GM19025 (cell line): ENCODE results near the gene RGS13.
A peak's percentile ranks its signal among the peaks of the same experiment; 100 is the strongest.

ENCODE experiments used
- ATAC-seq: cut with Tn5 transposase; IDR thresholded peaks from one replicate; pipeline ENCODE4 v1.9.1; 2021; ENCODE audit warnings: mild to moderate bottlenecking, low read depth, moderate library complexity; ENCODE audit not compliant: unreplicated experiment

The RGS13 gene, protein sequence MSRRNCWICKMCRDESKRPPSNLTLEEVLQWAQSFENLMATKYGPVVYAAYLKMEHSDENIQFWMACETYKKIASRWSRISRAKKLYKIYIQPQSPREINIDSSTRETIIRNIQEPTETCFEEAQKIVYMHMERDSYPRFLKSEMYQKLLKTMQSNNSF

DNA sequence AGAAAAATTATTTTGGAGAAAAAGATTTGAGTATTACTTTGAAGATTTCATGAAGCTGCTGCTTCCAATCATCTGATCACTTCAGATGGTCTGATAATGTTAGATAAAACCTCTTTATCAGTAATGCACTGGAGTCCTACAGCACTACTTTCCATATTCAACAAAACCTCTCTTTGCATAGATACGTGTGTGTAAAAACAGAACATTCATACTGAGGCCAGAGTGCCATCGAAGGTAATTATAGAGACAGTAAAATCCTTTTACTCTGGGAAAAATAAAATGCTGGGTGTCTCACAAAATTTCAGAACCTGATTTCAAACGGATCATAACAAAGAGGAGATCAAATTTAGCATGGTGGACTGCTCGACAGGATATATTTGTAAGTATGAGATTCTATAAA is at the start of gene RGS13:
Gene RGS13, plus strand, starts transcription at position 209 of the 400 bp plus-strand sequence. CDS start 8,188 bp downstream, outside the sequence.
- ATAC-seq: no peak

DNA sequence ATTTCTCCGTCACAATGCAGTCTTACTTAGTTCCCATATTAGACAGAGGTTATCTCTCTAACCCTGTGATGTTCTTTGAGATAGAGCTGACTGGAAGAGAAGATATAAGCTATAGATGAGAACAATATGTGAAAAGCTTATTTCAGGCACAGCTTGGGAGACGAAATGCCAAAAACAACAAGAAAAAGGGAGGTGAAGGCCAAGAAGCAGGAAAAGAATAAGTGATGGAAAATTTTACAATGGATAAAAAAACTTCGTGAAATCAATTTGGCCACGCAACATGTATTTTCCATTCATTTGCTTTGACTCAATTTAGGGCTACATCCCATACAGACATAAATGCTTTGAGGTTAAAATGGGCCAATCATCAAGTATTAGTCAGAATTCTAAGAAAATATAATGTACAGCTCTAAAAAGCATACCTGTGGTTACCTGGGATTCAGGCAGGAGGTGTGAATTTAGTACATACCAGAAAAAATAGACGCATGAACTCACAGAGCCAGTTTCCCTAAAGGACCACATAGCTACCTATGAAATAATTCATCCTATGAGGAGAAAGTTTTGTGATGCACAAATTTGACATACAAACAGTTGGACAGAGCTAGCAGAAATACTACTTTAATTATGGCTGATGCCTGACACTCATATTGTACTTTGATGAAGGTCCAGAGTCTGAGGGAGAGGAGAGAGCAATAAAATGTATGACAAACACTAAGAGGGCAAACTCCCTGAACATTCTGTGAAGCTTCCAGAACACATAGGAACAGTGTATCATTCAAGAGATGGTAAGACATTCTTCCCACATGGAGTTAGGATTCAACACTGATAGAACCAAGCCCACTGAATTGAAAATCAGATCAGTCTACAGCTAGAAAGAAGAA is 48.3 kb upstream of the RGS13 start:
- no peak for ATAC-seq

DNA sequence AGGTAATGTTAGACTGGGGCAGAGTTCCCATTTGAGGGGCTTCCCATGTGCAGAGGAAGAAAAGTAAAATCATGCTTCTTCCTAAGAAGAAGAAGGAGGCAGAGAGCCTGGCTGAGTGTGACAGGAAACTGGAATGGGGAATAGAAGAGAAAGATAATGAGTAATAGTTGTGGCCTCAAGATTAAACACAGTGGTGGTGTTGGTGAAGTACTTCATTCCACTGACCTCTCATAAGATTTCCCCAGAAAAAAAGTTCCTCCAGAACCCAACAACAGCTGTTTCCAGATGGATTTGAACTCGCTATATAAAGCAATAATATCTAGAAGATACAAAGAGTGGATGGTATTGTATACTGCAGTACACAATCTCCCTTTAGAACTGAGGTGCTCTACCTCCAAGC is 47.4 kb upstream of the RGS13 start:
- ATAC-seq: no peak

DNA sequence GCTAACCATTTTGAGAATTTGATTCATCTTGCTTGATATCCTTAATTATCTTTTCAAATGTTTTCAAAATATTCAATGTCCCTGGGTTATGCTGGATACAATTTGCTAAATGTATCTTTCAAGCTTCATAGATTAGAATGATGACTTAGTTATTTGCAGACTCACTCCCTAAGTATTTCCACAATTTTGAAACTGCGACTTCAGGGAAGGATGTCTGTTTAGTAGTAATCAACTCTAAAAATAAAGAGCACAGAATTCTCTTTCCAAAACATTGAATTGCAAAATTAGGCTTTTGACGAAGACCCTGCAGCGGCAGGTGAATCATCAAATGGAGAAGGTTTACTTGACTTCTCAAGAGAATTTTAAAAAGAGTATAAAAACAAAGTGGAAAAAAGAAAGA is 46.1 kb upstream of the RGS13 start:
- ATAC-seq: no peak

DNA sequence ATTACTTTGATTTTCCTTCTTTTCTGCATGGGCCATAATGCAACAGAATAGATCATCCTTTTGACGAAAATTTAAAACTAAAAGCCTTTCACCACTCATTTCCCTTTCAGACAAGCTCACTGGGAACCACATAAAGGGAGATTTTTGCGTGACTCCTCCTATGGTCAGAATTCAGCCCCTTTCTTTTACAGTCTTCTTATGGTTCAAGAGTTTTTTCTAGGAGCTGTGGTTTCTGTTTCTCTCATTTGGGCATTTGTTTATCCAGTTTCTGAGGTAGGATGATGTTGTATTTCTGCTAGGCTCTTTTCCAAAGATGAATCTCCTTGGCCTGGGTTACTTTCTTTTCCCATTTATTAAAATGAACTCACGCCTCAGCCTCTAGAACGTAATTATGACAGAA is 43.4 kb upstream of the RGS13 start:
- ATAC-seq: no peak

DNA sequence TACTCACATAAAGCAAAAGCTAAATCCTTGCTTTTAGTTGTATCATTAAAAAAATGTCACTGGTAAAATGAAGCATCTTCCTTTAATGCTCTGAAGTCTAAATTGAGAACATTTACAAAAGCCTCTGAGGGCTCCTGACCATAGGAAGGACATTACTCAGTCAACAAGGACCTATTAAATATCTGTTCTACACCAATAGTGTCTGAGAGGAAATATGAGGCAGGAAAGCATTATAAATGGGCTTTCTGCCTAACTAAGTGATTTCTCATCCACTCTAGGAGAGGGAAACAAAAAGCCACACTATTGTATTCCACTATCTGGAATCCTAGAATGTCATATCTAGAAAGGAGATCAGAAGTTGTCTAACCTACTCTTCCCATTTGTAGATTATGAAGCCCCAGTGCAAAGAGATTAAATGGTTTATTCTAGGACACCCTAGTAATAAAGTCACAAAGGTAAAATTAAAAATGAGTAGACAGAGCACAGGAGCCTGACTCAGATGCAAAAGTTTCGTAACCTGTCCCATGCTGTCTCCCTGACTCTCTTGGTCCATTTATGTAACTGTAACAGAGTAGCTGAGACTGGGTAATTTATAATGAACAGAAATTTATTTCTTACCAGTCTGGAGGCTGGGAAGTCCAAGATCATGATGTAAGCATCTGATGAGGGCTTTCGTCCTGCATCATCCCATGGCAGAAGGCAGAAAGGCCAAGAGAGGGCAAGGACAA is 42.8 kb upstream of the RGS13 start:
- ATAC-seq: no peak

DNA sequence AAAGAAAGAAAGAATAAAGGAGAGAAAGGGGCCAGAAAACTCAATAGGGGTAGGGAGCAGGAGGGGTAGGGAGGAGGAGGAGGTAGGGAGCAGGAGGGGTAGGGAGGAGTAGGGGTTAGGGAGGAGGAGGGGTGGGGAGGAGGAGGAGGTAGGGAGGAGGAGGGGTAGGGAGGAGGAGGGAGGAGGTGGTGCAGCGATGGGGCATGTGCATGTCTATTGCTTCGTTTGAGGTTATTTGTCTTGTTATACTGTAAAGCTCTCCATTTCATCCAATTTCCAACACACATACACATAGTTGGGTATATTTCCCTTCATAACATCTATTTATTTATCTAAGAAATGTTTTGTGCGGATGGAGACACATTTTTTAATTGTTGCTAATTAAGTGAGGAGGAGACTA is 40.6 kb upstream of the RGS13 start:
- no peak for ATAC-seq

DNA sequence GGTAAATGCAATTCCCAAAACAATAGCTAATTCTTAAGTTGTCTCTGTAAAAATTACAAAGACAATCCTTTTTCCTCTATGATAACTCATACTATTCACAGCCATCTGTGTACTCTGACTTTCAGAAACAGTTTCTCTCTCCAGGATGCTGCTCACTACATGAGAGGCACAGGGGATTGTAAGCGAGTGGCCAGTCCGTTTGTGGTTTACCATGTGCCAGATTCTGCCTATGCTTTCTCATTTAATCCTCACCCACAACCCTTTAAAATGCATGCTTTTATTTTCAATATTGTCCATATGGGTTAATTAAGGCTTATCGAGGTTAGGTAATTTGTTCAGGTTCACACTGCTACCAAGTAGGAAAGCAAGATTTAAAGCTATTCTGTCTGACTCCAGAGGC is 37.4 kb upstream of the RGS13 start:
- peak; percentile 34 for ATAC-seq

DNA sequence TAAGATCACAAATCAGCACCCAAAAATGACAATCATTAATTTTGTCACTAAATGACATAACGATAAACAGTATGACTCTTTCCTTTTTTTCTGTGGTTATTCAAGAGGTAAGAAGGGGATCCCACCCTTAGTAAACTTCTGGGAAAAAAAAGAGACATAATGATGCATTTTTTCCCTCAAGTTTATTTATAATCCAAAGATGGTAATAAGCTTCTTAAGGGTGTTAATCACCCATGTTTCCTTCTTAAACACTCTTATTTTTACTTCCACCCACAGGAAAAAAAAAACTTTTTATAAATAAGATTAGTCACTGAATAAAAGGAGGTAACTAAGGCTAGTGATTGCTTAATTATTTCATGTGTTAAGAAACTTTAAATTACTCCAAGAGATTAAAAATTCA is 35.7 kb upstream of the RGS13 start:
- ATAC-seq: no peak

DNA sequence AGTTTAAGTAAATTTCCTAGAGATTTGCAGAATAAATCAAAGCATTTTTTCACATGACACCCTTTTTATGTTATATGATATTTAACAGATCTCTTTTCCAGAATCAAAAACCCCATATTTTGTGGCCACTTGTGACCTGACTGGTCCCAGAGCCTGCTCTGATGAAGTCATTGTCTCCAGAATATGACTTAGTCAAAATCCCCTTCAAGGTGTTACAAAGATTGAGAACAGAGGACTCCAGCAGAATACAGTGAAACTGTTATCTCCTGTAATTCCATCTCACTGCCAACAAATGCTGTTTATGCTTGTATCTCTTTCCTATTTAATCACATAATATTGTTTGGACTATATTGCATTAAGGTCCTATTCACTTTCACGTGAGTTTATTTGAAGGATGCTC is 34.8 kb upstream of the RGS13 start:
- ATAC-seq: peak; percentile 43

DNA sequence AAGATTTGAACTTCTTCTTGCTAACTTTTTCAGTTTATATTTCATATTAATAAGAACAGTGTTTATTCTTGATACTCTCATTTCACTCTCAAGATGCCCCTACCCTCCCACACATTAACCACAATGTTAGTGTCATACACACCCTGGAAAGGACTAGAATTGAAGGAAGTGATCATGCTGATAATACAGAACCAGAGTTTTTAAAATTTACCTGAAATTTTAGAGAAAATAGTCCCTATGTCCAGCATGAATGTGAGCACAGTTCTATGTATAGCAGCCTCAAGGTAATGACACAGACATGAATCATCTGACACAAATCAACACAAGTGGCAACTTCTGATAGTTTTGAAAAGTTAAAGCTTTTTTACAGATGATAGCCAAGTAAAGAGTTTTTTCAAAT is 34.4 kb upstream of the RGS13 start:
- ATAC-seq: peak; percentile 34

DNA sequence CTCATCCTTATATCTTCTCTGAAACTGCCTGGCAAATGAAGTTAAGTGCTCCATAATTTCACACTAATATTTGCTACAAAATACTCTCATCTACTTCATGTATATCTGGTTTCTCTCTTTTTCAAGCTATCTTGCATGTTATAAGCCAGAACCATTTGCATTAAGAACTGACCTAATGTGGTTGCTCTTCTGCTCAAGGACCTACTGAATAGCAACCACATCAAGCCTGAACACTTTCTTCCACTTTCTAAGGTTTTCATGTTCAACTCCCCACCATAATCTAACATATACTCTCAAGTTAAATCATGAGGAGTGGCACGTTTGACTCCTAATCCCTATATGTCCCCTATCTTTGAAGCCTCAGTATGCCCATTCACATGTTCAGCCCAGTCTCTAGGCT is 33.2 kb upstream of the RGS13 start:
- no peak for ATAC-seq

DNA sequence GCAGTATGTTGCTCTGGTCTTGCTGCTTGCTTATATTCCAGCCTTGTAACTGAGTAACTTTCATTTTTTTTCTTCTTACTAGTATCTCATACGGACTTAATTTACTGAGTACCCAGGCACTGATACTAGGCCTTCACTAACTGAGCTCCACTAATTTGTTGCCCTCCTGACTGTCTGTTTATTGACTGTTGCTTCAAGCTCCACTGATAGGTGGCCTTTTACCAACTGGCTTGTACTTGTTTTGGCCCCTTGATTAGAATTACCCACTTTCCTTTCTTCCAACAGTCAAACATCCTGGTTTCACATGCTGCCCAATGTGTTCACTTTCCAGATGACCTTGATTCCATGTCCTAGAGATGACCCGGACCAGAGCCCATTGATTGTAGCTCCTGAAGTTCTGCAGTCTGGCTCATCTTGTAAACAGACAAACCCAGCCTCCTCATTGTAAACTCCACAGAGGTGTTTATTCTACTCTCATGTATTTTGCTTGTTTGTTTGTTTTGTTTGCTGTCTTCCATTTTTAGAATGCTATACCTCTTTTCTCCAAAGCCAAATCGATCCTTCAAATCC is 32.6 kb upstream of the RGS13 start:
- ATAC-seq: no peak

DNA sequence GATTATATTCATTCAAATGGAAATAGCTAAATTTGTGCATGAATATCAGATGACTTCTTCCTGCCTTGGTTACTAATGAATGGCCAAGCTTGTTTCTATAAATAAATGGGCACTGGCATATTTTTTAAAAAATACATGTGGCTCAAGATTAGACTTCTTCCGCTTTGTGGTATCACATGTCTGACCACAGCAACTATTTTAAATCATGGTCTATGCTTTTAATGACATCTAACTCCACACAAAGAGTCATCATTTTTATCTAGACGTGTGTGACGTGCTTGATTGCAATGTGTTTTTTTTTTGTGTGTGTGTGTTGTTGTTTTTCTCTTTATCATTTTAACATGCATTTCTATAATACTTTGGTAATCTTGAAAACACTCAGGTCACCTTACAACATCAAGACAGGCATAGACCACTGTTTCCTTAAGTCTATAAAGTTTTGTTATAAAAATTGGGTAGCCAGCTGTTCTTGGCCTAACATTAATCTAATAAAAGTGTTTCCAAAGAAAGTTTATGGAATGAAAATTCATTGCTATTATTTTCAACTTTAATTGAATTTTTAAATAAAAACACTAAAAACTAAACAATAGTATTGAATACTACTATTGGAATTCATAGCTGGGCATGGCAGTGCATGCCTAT is 30.8 kb upstream of the RGS13 start:
- no peak for ATAC-seq

DNA sequence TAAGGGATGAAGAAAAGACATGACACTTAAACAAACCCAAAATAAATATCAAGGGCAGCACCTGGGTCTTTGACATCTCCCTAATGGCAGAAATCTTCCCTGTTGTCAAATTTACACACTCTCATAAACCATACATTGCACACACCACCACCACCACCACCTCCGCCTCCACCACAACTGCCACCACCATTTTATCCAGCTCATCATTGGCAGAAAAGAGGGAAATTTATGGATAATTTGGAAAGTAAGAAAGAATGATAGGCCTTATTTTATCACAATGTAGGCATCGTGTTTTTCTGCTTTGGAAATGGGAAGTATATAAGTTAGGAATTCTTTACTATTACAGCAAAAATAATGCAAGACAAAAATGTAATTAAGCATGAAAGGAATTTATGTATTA is 27.3 kb upstream of the RGS13 start:
- no peak for ATAC-seq

DNA sequence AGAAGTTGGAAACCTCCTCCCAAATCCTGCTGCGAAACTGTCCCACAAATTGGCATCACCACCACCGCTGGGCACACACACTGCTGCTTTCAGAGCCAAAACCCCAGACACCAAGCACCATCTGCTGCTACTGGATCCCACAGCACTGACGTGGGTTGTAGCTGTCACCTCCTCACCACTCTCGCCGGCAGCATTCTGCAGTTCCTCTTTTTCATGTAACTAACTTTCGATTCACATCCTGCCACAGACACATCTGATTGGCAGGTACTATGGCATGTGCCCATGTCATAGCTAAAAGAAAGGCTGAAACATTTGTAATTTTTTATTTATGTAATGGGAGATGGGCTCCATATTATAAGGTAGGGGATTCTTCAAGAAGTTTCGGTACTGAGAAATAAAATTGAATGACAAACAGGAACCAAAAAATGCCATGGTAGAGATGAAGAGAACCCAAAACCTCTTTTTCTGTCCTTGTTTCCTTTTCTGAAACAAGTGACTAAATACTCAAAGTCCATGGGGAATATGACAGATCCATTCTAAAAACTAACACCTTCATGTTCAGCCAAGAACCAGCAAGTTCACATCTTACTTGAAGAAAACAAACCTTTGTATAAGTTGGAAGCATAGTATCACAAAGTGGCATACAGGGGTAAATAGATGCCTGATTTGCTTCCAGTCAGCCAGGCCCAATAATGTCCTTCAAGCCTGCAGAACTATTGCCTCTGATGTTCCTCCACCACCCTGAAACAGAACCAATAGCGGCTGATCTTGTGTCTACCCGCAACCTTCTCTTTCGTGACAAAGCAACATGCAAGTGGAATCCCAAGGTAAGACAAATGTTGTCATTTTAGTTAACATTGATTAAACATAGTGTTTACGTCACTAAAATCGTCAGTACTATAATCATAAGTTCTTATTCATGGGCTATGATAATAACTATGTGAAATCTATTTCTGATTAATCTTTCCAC is 26.6 kb upstream of the RGS13 start:
- ATAC-seq: peak; percentile 97

DNA sequence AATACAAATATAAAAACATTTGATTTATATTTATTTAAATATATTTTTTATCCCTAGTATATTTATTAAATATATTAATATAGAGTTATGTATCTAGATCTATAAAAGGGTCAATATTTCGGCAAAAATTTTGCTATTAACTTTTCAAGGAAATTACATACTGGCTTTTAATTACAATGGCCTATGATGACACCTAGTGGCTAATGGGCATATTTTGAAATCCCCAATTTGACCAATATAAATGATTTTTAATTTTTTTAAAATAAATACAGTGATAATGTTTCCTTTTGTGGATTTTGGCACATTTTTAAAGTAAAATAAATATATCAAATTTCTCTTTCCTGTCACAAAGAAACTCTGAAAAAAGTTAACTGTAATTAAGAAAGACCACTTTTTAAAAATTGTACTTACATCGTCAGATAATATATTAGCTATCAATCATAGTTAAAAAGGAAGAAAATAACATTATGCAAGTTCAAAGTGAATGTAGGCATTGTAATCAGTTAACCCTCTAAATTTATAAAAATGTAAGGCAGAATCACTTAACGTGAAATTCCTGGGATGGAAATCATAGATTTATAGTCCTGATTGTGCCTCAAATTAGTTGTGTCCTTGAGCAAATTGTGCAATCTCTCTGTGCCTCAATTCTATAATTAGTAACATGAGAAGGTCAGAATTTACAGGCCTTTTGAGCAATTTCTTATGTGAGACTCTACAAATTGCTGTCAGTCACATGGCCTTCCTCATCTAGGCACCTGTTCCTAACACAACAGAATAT is 25.6 kb upstream of the RGS13 start:
- no peak for ATAC-seq

DNA sequence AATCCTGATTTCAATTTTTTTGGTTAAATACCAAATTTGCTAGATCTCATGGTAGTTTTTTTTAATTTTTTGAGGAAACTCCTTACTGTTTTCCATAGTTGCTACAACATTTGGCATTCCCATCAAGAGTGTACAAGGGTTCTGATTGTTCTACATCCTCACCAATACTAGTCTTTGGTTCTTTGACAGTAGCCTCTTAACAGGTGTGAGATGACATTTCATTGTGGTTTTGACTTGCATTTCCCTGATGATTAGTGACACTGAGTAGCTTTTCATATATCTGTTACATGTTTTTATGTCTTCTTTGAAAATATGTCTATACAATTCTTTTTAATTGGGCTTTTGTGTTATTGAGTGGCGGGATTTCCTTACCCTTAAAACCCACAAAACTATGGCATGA is 20.9 kb upstream of the RGS13 start:
- peak; percentile 84 for ATAC-seq
